Body of pancreas (tissue), 4 donors: Measurements from ENCODE around the gene CUEDC2. TPM values are rescaled to one million over a fixed set of nuclear protein-coding genes. Genes with fewer than 3 reads are reported as not detected.

Experiments
- ATAC-seq: fragments of 150-250 bp; one replicate; pipeline ENCODE4 v1.9.1; 2016
- DNase-seq, 4 donors: peaks; one replicate each; pipeline ENCODE4 v3.0.0-alpha.2; 2019
- H3K27ac ChIP-seq, 4 donors: fragments of 200-600 bp; sonication (generic); 1 replicate in 3 of 4; 2 replicates in 1 of 4; pipeline versions ENCODE4 v1.5.1 to v1.6.1; 2016 to 2019; ENCODE audit warnings: mild to moderate bottlenecking in 1 of 4, mixed read lengths in 1 of 4, moderate library complexity in 1 of 4
- H3K27me3 ChIP-seq, 2 donors: fragments of 200-600 bp; sonication (generic); one replicate each; pipeline ENCODE4 v1.6.0; 2016; ENCODE audit warnings: mild to moderate bottlenecking in 1 of 2
- H3K36me3 ChIP-seq, 2 donors: fragments of 200-600 bp; sonication (generic); replicated peaks in 1 of 2; 2 replicates each; pipeline ENCODE4 v1.5.1; 2016; ENCODE audit warnings: low read depth in 2 of 2; ENCODE audit not compliant: insufficient read depth in 1 of 2
- H3K4me1 ChIP-seq: fragments of 200-600 bp; sonication (generic); one replicate; pipeline ENCODE4 v1.6.0; 2016
- H3K4me3 ChIP-seq, 2 donors: fragments of 200-600 bp; sonication (generic); 1 replicate in 1 of 2; 2 replicates in 1 of 2; pipeline ENCODE4 v1.5.1; 2016 to 2019
- H3K9me3 ChIP-seq, 3 donors: fragments of 200-600 bp; sonication (generic); 1 replicate in 2 of 3; 2 replicates in 1 of 3; pipeline ENCODE4 v1.5.1; 2016
- CTCF ChIP-seq, 7 experiments: fragments of 450-650 bp in 4 of 7; fragments of 200-600 bp in 3 of 7; sonication (generic) in 3 of 7; IDR thresholded peaks; one replicate each; pipeline ENCODE4 v1.5.1; 2016 to 2019; ENCODE audit warnings: antibody characterized with exemption in 7 of 7
- POLR2A ChIP-seq, 3 donors: fragments of 450-650 bp; IDR thresholded peaks; one replicate each; pipeline ENCODE4 v1.6.1; 2016; ENCODE audit warnings: antibody characterized with exemption in 3 of 3, mild to moderate bottlenecking in 2 of 3
- WGBS, 2 donors: methylation state at CpG; one replicate each; pipeline ENCODE4 v1.1.5; 2017; 5-methylcytosine and 5-hydroxymethylcytosine counted together
- intact Hi-C: fragments of 100-400 bp; cut with DNase I; formaldehyde crosslinking; loops from one replicate; pipeline ENCODE4 v1.15.1; 2023
- total RNA-seq, 2 donors: library from RNA; depleted of rRNA; stranded (reverse); fragments of >200 nt; gene quantifications; one replicate each; pipeline ENCODE4 v1.1.0, GENCODE V29; 2016

The CUEDC2 gene
- total RNA-seq, 2 donors from 2014 or later, result 30.3 to 35.5 TPM

- 0% methylated on average over 14 to 65 of the region's 66 CpGs for WGBS, 2 donors
- intact Hi-C loops, result no loop called here
These were observed 11.5 kb downstream of the CUEDC2 start, which contains the start of gene FBXL15 for GRCh38 chr10:102420714-102421506. TSS of gene FBXL15 (plus strand) at chr10:102420836. CDS start at chr10:102421130, 294 bp downstream.

GRCh38 chr10:102420181-102420713, 12.1 kb downstream of the CUEDC2 start:
- Histone ChIP-seq H3K4me1 (peaks cover 45% of the 10 kb centered on the region), H3K36me3 (no peaks in the 10 kb centered on the region), H3K27me3 (no peaks in the 10 kb centered on the region), H3K27ac (peak overlapping the region; percentile 83 to 96 (median 91)), H3K4me3 (peak overlapping the region; percentile 24 to 88), H3K9me3 (no peaks in the 10 kb centered on the region)
- intact Hi-C loops, result no loop called here
- DNase-seq, result no peak
- TF ChIP-seq CTCF (IDR thresholded peaks at IDR 0.05), result no peak
- no peak for TF ChIP-seq POLR2A (IDR thresholded peaks at IDR 0.05)
- 1% methylated on average over 9 to 21 of the region's 21 CpGs for WGBS, 2 donors
- no peak for ATAC-seq

More at GRCh38 chr10:102420714-102421506, 11.5 kb downstream of the CUEDC2 start, which contains the start of gene FBXL15:
- TF ChIP-seq CTCF (IDR thresholded peaks at IDR 0.05) (peak in 1 of 7 experiments; percentile 23), POLR2A (IDR thresholded peaks at IDR 0.05) (peak; percentile 53 to 78 (median 74))
- peak within 1 kb of the TSS; percentile 83 to 96 (median 91) for H3K27ac ChIP-seq
- no peaks in the 10 kb centered on the region for H3K27me3 ChIP-seq
- no peaks in the 10 kb centered on the region for H3K36me3 ChIP-seq
- peak within 1 kb of the TSS; percentile 24 to 88 for H3K4me3 ChIP-seq
- DNase-seq (peak; percentile 98 to 99 (median 98)), ATAC-seq (peak; percentile 88)
- peaks cover 45% of the 10 kb centered on the region for H3K4me1 ChIP-seq
- no peaks in the 10 kb centered on the region for H3K9me3 ChIP-seq

- Histone ChIP-seq H3K4me3 (peak overlapping the region; percentile 1 to 27), H3K4me1 (peaks cover 45% of the 10 kb centered on the region), H3K27me3 (no peaks in the 10 kb centered on the region), H3K36me3 (no peaks in the 10 kb centered on the region), H3K9me3 (no peaks in the 10 kb centered on the region), H3K27ac (peak overlapping the region in 2 of 4 donors; percentile 95 to 96)
- TF ChIP-seq POLR2A (IDR thresholded peaks at IDR 0.05) (peak in 1 of 3 donors; percentile 18), CTCF (IDR thresholded peaks at IDR 0.05) (no peak)
- ATAC-seq (no peak), DNase-seq (peak; percentile 53 to 73 (median 66))
- intact Hi-C loops, result no loop called here
- 0 to 1% methylated on average over 33 to 54 of the region's 54 CpGs for WGBS, 2 donors
These were observed 12.8 kb downstream of the CUEDC2 start for GRCh38 chr10:102419269-102420180.

GRCh38 chr10:102418622-102419268, 13.6 kb downstream of the CUEDC2 start, which contains the start of gene PSD:
TSS of gene PSD (minus strand) at chr10:102418785. CDS start at chr10:102417038, 1,747 bp downstream.
- Histone ChIP-seq H3K36me3 (no peaks in the 10 kb centered on the region), H3K4me3 (peak within 1 kb of the TSS; percentile 1 to 27), H3K9me3 (no peaks in the 10 kb centered on the region), H3K27me3 (no peaks in the 10 kb centered on the region), H3K4me1 (peaks cover 38% of the 10 kb centered on the region), H3K27ac (no peak within 1 kb of the TSS)
- no peak for ATAC-seq
- TF ChIP-seq POLR2A (IDR thresholded peaks at IDR 0.05) (no peak), CTCF (IDR thresholded peaks at IDR 0.05) (no peak)
- intact Hi-C loops, result no loop called here
- DNase-seq, result no peak
- 2 to 8% methylated on average over 8 to 44 of the region's 45 CpGs for WGBS, 2 donors
